ENCODE results near the gene RRN3.
"Not testable (repeated sequence)": the region's sequence is repeated elsewhere in the genome, so short reads cannot be mapped to it uniquely, and the experiment has no call there.

Gene RRN3, protein sequence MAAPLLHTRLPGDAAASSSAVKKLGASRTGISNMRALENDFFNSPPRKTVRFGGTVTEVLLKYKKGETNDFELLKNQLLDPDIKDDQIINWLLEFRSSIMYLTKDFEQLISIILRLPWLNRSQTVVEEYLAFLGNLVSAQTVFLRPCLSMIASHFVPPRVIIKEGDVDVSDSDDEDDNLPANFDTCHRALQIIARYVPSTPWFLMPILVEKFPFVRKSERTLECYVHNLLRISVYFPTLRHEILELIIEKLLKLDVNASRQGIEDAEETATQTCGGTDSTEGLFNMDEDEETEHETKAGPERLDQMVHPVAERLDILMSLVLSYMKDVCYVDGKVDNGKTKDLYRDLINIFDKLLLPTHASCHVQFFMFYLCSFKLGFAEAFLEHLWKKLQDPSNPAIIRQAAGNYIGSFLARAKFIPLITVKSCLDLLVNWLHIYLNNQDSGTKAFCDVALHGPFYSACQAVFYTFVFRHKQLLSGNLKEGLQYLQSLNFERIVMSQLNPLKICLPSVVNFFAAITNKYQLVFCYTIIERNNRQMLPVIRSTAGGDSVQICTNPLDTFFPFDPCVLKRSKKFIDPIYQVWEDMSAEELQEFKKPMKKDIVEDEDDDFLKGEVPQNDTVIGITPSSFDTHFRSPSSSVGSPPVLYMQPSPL

GRCh38 chr16:15093955-15094827 lies at the start of gene RRN3:
Gene RRN3, minus strand, starts transcription at chr16:15094272. Its CDS starts 39 bp downstream, at chr16:15094233.
- peak; percentile 82 to 84 for DNase-seq (ENCODE audit: low read depth in 2 of 2)

- DNase-seq (ENCODE audit: low read depth in 2 of 2): not testable (repeated sequence)
Observed at GRCh38 chr16:15143601-15144091, 49.6 kb upstream of the RRN3 start.

DNA sequence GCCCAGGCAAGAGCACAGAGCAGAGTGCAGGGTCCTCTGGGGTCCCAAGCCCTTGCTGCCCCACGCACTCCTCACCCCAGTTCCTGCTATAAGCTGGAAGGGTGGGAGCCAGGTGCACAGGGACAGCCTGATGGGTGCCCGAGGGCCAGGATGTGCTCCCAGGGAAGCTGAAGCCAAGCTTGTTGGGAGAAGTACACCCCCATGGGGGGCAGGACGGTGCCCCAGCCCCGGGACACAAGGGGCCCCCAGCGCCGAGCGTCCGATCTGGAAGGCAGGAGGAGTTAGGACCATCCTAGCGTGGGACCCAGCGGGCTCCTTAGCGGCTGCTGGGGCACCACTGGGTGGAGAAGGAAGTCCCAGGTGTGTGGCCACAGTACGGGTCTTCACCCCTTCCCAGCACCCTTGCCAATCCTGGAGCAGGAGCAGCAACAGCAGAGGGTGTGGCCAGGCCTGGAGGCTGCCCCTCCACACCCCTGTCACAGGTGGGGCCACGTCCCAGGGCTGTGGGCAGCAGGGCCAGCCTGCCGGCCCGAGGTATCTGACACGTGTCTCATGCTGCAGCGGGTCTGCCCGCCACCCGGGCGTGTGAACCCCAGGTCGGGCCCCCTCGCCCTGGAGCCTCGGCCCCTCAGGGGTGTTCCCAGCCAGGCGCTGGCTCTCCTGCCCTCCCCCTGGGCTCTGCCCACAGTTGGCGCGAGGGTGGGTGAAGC lies 49.0 kb upstream of the RRN3 start:
- DNase-seq (ENCODE audit: low read depth in 2 of 2): not testable (repeated sequence)

DNA sequence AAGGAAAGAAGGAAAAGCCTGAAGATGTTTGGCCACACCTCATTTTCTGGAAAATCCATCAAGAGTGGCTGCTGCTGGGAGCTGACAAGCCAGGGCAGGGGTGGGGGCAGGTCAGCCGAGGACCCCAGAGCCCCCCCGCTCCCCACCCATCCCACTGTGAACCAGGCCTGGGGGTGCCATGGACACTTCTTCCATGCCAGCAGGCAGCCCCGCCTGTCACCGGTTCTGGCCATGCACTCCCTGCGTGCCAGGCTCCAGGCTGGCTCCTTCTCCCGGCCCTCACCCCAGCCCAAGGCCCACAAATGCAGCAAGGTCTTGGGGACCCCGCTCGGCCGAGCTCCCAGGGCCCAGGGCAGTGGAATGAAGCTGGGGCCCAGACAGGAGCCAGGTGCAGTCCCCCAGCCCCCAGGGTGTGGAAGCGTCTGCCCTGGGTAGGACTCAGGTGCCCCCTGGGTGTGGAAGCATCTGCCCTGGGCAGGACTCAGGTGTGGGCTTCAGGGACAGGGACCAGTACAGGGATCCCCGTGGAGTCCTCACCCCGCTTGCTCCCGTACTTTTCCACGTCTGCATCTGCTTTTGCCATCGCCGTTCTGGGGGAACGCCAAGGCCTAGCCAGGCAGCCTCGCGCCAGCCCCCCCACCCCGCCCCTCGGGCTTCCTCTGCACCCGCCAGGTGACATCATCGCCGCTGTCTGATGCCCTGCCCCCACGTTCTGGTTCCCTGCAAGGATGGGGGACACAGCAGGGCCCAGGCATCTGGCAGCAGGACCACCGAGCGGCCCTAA lies 48.2 kb upstream of the RRN3 start:
- DNase-seq (ENCODE audit: low read depth in 2 of 2): not testable (repeated sequence)

GRCh38 chr16:15141586-15141985 lies 47.5 kb upstream of the RRN3 start:
- DNase-seq (ENCODE audit: low read depth in 2 of 2): no peak

GRCh38 chr16:15140444-15141365 lies 46.6 kb upstream of the RRN3 start:
- DNase-seq (ENCODE audit: low read depth in 2 of 2): not testable (repeated sequence)

GRCh38 chr16:15137514-15137913 lies 43.4 kb upstream of the RRN3 start:
- not testable (repeated sequence) for DNase-seq (ENCODE audit: low read depth in 2 of 2)

GRCh38 chr16:15135483-15136360 lies 41.6 kb upstream of the RRN3 start:
- not testable (repeated sequence) for DNase-seq (ENCODE audit: low read depth in 2 of 2)

GRCh38 chr16:15134752-15135482 lies 40.8 kb upstream of the RRN3 start:
- DNase-seq (ENCODE audit: low read depth in 2 of 2): not testable (repeated sequence)

GRCh38 chr16:15133554-15133953 lies 39.5 kb upstream of the RRN3 start:
- DNase-seq (ENCODE audit: low read depth in 2 of 2): not testable (repeated sequence)

DNA sequence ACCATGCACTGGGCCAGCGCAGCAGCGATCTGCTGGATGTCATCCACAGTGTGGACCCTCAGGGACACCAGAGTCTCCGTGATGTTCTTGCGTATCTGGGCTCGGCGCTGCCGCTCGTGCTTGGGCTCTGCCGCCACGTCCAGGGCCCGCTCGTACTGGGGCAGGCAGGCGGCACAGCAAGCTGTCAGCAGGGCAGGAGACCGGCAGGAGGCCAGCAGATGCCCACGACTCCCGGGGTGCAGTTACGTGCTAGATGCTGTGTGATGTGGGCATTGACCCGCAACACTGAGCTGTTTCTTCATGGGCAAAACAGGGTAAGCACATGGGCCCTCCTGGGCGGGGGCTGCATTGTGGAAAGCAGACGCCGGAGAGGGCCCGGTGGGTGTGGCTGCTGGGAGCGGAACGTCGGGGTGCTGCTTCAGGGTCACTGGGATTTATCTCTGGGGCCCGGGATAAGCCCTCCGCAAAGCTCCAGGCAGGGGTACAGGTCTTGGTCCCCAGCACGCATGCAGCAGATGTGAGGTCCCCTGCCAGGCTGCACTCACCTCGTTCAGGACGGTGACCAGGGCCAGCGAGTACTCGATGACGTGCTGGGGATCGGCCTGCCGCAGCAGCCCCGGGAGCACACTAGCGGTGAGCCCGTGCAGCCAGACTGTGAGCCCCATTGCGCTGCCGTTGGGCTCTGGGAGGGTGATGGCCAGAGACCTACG lies 38.8 kb upstream of the RRN3 start:
- not testable (repeated sequence) for DNase-seq (ENCODE audit: low read depth in 2 of 2)

- not testable (repeated sequence) for DNase-seq (ENCODE audit: low read depth in 2 of 2)
Observed at GRCh38 chr16:15130943-15131700, 37.0 kb upstream of the RRN3 start.

DNA sequence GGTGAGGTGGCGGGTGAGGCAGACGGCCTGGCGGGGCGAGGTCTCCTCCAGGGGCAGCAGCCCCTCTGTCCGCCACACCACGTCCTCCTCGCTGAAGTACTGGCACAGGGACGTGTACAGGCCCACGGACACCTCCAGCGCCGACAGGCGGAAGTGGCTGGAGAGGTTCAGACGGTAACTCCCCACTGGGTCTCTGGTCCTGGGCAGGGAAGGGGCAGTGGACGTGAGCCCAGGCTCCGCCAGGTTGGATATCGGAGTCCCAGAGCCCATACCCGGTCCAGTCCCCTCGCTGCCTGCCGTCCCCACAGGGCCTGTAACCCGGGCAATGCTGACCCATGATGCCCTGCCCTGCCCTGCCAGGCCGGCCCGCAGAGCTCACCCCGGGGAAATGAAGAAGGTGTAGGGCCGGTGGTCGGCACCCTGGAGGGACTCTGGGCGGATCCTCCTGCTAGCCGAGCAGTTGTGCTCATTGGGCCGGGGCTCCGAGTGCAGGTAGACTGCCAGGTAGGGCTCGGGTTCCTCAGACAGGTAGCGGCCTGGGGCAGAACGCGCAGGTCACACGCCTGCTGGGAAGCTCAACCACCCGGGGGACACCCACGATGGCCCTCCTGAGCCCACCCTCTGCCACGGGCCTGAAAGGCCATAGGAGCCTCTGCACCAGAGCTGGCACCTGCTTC lies 36.3 kb upstream of the RRN3 start:
- not testable (repeated sequence) for DNase-seq (ENCODE audit: low read depth in 2 of 2)

DNA sequence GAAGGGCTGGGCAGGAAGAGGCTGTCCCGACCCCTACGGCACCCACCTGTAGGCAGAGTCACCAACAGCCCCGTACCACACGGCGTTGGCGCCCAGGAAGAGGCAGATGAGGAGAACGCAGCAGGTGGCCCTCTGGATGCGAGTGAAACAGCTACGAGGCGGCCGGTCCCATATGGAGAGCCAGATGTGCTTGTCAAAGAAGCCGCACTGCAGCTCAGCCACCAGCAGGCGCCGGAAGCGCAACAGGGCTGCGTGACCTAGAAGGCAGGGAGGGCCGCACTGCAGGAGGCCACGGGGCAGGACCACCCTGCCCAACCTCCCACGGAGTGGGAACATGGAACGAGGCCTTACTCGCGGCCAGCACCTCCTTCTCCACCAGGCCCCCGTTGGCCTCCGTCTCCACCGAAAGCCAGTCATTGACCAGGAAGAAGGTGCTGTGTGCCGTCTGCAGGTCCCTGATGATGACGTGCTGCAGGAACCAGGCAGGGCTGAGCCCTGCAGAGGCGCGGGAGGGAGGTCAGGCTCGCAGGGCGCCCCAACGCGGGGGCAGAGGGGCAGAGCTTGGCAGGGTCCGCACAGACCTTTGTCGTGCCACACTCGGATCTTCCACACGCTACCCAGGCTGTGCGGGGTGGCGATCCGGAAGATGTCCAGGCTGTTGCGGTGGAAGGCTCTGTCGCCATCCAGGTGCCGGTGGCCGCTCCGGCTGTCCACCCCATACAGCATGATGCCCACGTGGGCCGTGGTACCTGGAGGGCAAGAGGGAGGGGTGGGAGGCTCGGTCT lies 33.8 kb upstream of the RRN3 start:
- not testable (repeated sequence) for DNase-seq (ENCODE audit: low read depth in 2 of 2)

Measured in stimulated activated CD4-positive, alpha-beta T cell treated with anti-CD3 and anti-CD28 coated beads, Interleukin-12 subunit alpha, Interleukin-12 subunit beta, amount 100 ng/mL, for 24 hours (primary cell).